ENCODE results near the gene LYPLAL1.
A peak's percentile ranks its signal among the peaks of the same experiment; 100 is the strongest.

Gene LYPLAL1

GRCh38 chr1:219201656-219202055 is 28.0 kb downstream of the LYPLAL1 start:
- H3K4me3 ChIP-seq (ENCODE audit: low read depth, low read length), result no peak overlapping the region
- TF ChIP-seq CTCF (IDR thresholded peaks at IDR 0.05; ENCODE audit: insufficient read depth, low read depth, low read length, missing control alignments), result no peak
- no peak for DNase-seq (ENCODE audit: low read depth)

GRCh38 chr1:219202567-219202966 is 28.9 kb downstream of the LYPLAL1 start:
- no peak for DNase-seq (ENCODE audit: low read depth)
- no peak for TF ChIP-seq CTCF (IDR thresholded peaks at IDR 0.05; ENCODE audit: insufficient read depth, low read depth, low read length, missing control alignments)
- no peak overlapping the region for H3K4me3 ChIP-seq (ENCODE audit: low read depth, low read length)

GRCh38 chr1:219206350-219206749 is 32.7 kb downstream of the LYPLAL1 start:
- TF ChIP-seq CTCF (IDR thresholded peaks at IDR 0.05; ENCODE audit: insufficient read depth, low read depth, low read length, missing control alignments), result no peak
- no peak for DNase-seq (ENCODE audit: low read depth)
- no peak overlapping the region for H3K4me3 ChIP-seq (ENCODE audit: low read depth, low read length)

GRCh38 chr1:219209578-219209977 is 35.9 kb downstream of the LYPLAL1 start:
- no peak overlapping the region for H3K4me3 ChIP-seq (ENCODE audit: low read depth, low read length)
- TF ChIP-seq CTCF (IDR thresholded peaks at IDR 0.05; ENCODE audit: insufficient read depth, low read depth, low read length, missing control alignments), result no peak

GRCh38 chr1:219210067-219210466 is 36.4 kb downstream of the LYPLAL1 start:
- no peak for DNase-seq (ENCODE audit: low read depth)
- H3K4me3 ChIP-seq (ENCODE audit: low read depth, low read length), result no peak overlapping the region
- no peak for TF ChIP-seq CTCF (IDR thresholded peaks at IDR 0.05; ENCODE audit: insufficient read depth, low read depth, low read length, missing control alignments)

More at GRCh38 chr1:219209578-219209977, 35.9 kb downstream of the LYPLAL1 start:
- DNase-seq (ENCODE audit: low read depth), result no peak

- peak; percentile 20 for DNase-seq (ENCODE audit: low read depth)
- TF ChIP-seq CTCF (IDR thresholded peaks at IDR 0.05; ENCODE audit: insufficient read depth, low read depth, low read length, missing control alignments), result no peak
- no peak overlapping the region for H3K4me3 ChIP-seq (ENCODE audit: low read depth, low read length)
Measured at GRCh38 chr1:219215477-219215876, 41.8 kb downstream of the LYPLAL1 start.

GRCh38 chr1:219220945-219221344 is 47.3 kb downstream of the LYPLAL1 start:
- H3K4me3 ChIP-seq (ENCODE audit: low read depth, low read length), result no peak overlapping the region
- DNase-seq (ENCODE audit: low read depth), result peak; percentile 86
- TF ChIP-seq CTCF (IDR thresholded peaks at IDR 0.05; ENCODE audit: insufficient read depth, low read depth, low read length, missing control alignments), result peak; percentile 42

All from GM12865 (cell line).